HG03342 (cell line): ENCODE data around the gene APMAP.
"Not testable (repeated sequence)": the region's sequence is repeated elsewhere in the genome, so short reads cannot be mapped to it uniquely, and the experiment has no call there.

ENCODE experiments used
- ATAC-seq: cut with Tn5 transposase; IDR thresholded peaks from one replicate; pipeline ENCODE4 v1.9.1; 2021; ENCODE audit warnings: mild to moderate bottlenecking, moderate library complexity; ENCODE audit not compliant: unreplicated experiment

Gene APMAP

GRCh38 chr20:25008388-25009217 lies 16.1 kb upstream of the APMAP start:
- no peak for ATAC-seq

GRCh38 chr20:25007491-25008305 lies 15.1 kb upstream of the APMAP start:
- no peak for ATAC-seq

- no peak for ATAC-seq
Observed at GRCh38 chr20:25006431-25007167, 14.0 kb upstream of the APMAP start.

GRCh38 chr20:25005661-25006060 lies 13.1 kb upstream of the APMAP start:
- no peak for ATAC-seq

- no peak for ATAC-seq
Observed at GRCh38 chr20:25005220-25005619, 12.7 kb upstream of the APMAP start.

- ATAC-seq, result no peak
Observed at GRCh38 chr20:25003002-25003401, 10.5 kb upstream of the APMAP start.

GRCh38 chr20:25001323-25001722 lies 8.8 kb upstream of the APMAP start:
- not testable (repeated sequence) for ATAC-seq

- ATAC-seq, result no peak
Observed at GRCh38 chr20:25000268-25000801, 7.8 kb upstream of the APMAP start.

- no peak for ATAC-seq
Observed at GRCh38 chr20:24999568-24999967, 7.0 kb upstream of the APMAP start.

GRCh38 chr20:24998631-24999445 lies 6.3 kb upstream of the APMAP start:
- ATAC-seq, result no peak

- no peak for ATAC-seq
Observed at GRCh38 chr20:24998121-24998520, 5.6 kb upstream of the APMAP start.

GRCh38 chr20:24996449-24997377 lies 4.2 kb upstream of the APMAP start:
- no peak for ATAC-seq

- no peak for ATAC-seq
Observed at GRCh38 chr20:24995741-24996448, 3.3 kb upstream of the APMAP start.

- ATAC-seq, result peak; percentile 34
Observed at GRCh38 chr20:24994470-24995368, 2.2 kb upstream of the APMAP start.

- no peak for ATAC-seq
Observed at GRCh38 chr20:24994186-24994465, 1.6 kb upstream of the APMAP start.

GRCh38 chr20:24993337-24994185 lies 1.0 kb upstream of the APMAP start:
- no peak for ATAC-seq
